GM12878 (cell line): ENCODE results near the gene PDGFD. TPM values are rescaled to one million over a fixed set of nuclear protein-coding genes. Genes with fewer than 3 reads are reported as not detected.

Experiments
- BCLAF1 ChIP-seq: fragments of 450-650 bp; IDR thresholded peaks from 2 replicates; pipeline ENCODE4 v1.6.1; 2017; ENCODE audit warnings: antibody characterized with exemption, mild to moderate bottlenecking, moderate library complexity
- CEBPB ChIP-seq, 2 experiments: fragments of 150-350 bp in 1 of 2; IDR thresholded peaks; 2 replicates each; pipeline ENCODE4 v1.6.1; 2012 to 2014; ENCODE audit warnings: low read depth in 2 of 2, low read length in 2 of 2, borderline replicate concordance in 1 of 2, inconsistent platforms in 1 of 2
- CHD4 ChIP-seq: fragments of 200-600 bp; sonication (generic); IDR thresholded peaks from 2 replicates; pipeline ENCODE4 v1.6.1; 2016; ENCODE audit warnings: mild to moderate bottlenecking
- E2F4 ChIP-seq: IDR thresholded peaks from 2 replicates; pipeline ENCODE4 v1.6.1; 2012; ENCODE audit warnings: low read depth, low read length, improper control_type of control experiment
- GATAD2B ChIP-seq: fragments of 450-650 bp; conservative IDR thresholded peaks from 2 replicates; pipeline ENCODE4 v1.6.1; 2017; ENCODE audit warnings: low read depth, mild to moderate bottlenecking, moderate library complexity
- IRF3 ChIP-seq: fragments of 450-650 bp; IDR thresholded peaks from 2 replicates; pipeline ENCODE4 v1.6.1; 2014; ENCODE audit warnings: mild to moderate bottlenecking
- KLF5 ChIP-seq: fragments of 450-650 bp; IDR thresholded peaks from 2 replicates; pipeline ENCODE4 v1.6.1; 2014; ENCODE audit warnings: mild to moderate bottlenecking; ENCODE audit not compliant: partially characterized antibody
- MEF2A ChIP-seq: IDR thresholded peaks from 2 replicates; pipeline ENCODE4 v1.6.1; 2011; ENCODE audit warnings: low read depth, mild to moderate bottlenecking, low read length, moderate library complexity; ENCODE audit not compliant: insufficient read depth
- NR2C1 ChIP-seq: fragments of 450-650 bp; IDR thresholded peaks from 2 replicates; pipeline ENCODE4 v1.6.1; 2017; ENCODE audit warnings: antibody characterized with exemption, mild to moderate bottlenecking, moderate library complexity
- NRF1 ChIP-seq: conservative IDR thresholded peaks from 2 replicates; pipeline ENCODE4 v1.6.1; 2011; ENCODE audit warnings: mild to moderate bottlenecking, low read depth, low read length, improper control_type of control experiment
- RELA ChIP-seq: fragments of 450-650 bp; IDR thresholded peaks from 2 replicates; pipeline ENCODE4 v1.8.0; 2014; ENCODE audit warnings: borderline replicate concordance; ENCODE audit not compliant: partially characterized antibody
- RUNX3 ChIP-seq: IDR thresholded peaks from 2 replicates; pipeline ENCODE4 v1.6.1; 2012; ENCODE audit warnings: low read length, inconsistent platforms
- SMAD1 ChIP-seq: fragments of 450-650 bp; IDR thresholded peaks from 2 replicates; pipeline ENCODE4 v1.6.1; 2018; ENCODE audit warnings: mild to moderate bottlenecking, low read depth; ENCODE audit not compliant: partially characterized antibody
- SMARCA5 ChIP-seq: fragments of 450-650 bp; IDR thresholded peaks from 2 replicates; pipeline ENCODE4 v1.6.1; 2017; ENCODE audit warnings: mild to moderate bottlenecking
- SPI1 ChIP-seq: IDR thresholded peaks from 2 replicates; pipeline ENCODE4 v1.6.1; 2011; ENCODE audit warnings: low read depth, mild to moderate bottlenecking, low read length, moderate library complexity, borderline replicate concordance; ENCODE audit not compliant: insufficient read depth
- SUPT20H ChIP-seq: IDR thresholded peaks from 2 replicates; pipeline ENCODE4 v1.6.1; 2011; ENCODE audit warnings: low read depth, mild to moderate bottlenecking, low read length, moderate library complexity, borderline replicate concordance; ENCODE audit not compliant: control insufficient read depth
- SUZ12 ChIP-seq: fragments of 200-600 bp; sonication (generic); IDR thresholded peaks from one replicate; pipeline ENCODE4 v1.6.1; 2018; ENCODE audit warnings: antibody characterized with exemption, mild to moderate bottlenecking; ENCODE audit not compliant: unreplicated experiment
- TARDBP ChIP-seq: IDR thresholded peaks from 2 replicates; pipeline ENCODE4 v1.6.1; 2016; ENCODE audit warnings: borderline replicate concordance
- WRNIP1 ChIP-seq: IDR thresholded peaks from 2 replicates; pipeline ENCODE4 v1.6.1; 2011; ENCODE audit warnings: low read depth, low read length, improper control_type of control experiment, borderline replicate concordance
- ZBTB11 ChIP-seq: fragments of 450-650 bp; formaldehyde crosslinking; IDR thresholded peaks from 2 replicates; pipeline ENCODE4 v1.5.0; 2022; ENCODE audit warnings: mild to moderate bottlenecking, missing genetic modification characterization
- polyA plus RNA-seq, 11 experiments: library from polyadenylated mRNA; depleted of rRNA in 4 of 11; unstranded in 6 of 11; stranded (reverse) in 5 of 11; fragments of >200 nt; fragmentation: Nextera tagmentation in 4 of 11; fragmentation: Illumina TruSeq in 1 of 11; extraction: Ambion mirVana in 4 of 11; extraction: Trizol in 1 of 11; gene quantifications; 1 replicate in 1 of 11; 2 replicates in 10 of 11; pipeline versions ENCODE4 v1.2.1 to v1.2.3, GENCODE V29; 2011 to 2016; ENCODE audit warnings: inconsistent platforms in 2 of 11, missing spikeins in 2 of 11, low read depth in 1 of 11
- total RNA-seq, 4 experiments: library from RNA; depleted of rRNA in 3 of 4; stranded (reverse); fragments of >200 nt in 3 of 4; fragmentation: Illumina TruSeq in 1 of 4; extraction: Trizol in 1 of 4; gene quantifications; 2 replicates each; pipeline versions ENCODE4 v1.2.1 to v1.2.3, GENCODE V29; 2013 to 2021

Gene PDGFD
- total and polyA plus RNA-seq, 10 of the 15 experiments (the other 5 are each of a cell fraction or from before 2014, with no cell fraction given) = 0.05 to 0.13 TPM; not detected in 8

GRCh38 chr11:103959279-103959942 is 204.5 kb downstream of the PDGFD start (continued):
- TF ChIP-seq GATAD2B (no peak), SMARCA5 (no peak), RUNX3 (peak; percentile 89), WRNIP1 (no peak), CEBPB (IDR thresholded peaks at IDR 0.05; ENCODE audit: borderline replicate concordance in 1 of 2, low read depth in 2 of 2, low read length in 2 of 2) (no peak), MEF2A (no peak; the same call in 1 of the 2 replicates), SUPT20H (no peak), ZBTB11 (CRISPR knock-in tag) (no peak), SPI1 (peak; percentile 80; the same call in 1 of the 2 replicates), SMAD1 (no peak), KLF5 (no peak), BCLAF1 (no peak), IRF3 (no peak), NR2C1 (no peak), NRF1 (no peak), RELA (peak; percentile 92), TARDBP (no peak), E2F4 (no peak), SUZ12 (no peak), CHD4 (no peak)
